ENCODE data around the gene SEPHS1.

DNA sequence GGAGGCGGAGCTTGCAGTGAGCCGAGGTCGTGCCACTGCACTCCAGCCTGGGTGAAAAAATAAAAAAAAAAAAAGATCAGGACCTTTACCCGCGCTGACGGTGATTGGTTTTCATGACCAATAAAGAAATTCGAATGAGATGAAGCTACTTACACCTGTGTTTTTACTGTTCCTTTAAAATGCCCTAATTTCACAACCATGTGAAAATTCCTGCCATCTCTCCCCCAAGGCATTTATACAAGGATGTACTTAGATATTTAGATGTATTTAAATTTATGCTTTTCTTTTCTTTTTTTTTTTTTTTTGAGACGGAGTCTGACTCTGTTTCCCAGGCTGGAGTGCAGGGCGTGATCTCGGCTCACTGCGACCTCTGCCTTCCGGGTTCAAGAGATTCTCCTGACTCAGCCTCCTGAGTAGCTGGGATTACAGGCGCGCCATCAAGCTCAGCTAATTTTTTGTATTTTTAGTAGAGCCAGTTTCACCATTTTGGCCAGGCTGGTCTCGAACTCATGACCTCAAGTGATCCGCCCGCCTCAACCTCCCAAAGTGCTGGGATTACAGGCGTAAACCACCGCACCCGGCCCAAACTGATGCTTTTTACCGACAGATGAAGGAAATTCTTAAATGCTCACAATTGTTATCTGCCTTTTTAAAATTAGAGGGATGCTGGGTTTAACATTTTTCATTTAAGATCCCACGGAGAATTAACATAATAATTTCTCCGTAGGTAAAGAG lies 45.1 kb downstream of the SEPHS1 start:
- TF ChIP-seq SP1 (CRISPR knock-in tag; conservative IDR thresholded peaks at IDR 0.05) (no peak), ZNF396 (CRISPR knock-in tag; IDR thresholded peaks at IDR 0.05; ENCODE audit: borderline replicate concordance) (no peak), FOXP4 (CRISPR knock-in tag; IDR thresholded peaks at IDR 0.05) (no peak), FOXP1 (CRISPR knock-in tag; IDR thresholded peaks at IDR 0.05; ENCODE audit: borderline replicate concordance) (no peak), JUN (CRISPR knock-in tag; IDR thresholded peaks at IDR 0.05) (no peak), TCF7 (CRISPR knock-in tag; IDR thresholded peaks at IDR 0.05; ENCODE audit: low read depth) (no peak)
- TF ChIP-seq, protein P1, sequence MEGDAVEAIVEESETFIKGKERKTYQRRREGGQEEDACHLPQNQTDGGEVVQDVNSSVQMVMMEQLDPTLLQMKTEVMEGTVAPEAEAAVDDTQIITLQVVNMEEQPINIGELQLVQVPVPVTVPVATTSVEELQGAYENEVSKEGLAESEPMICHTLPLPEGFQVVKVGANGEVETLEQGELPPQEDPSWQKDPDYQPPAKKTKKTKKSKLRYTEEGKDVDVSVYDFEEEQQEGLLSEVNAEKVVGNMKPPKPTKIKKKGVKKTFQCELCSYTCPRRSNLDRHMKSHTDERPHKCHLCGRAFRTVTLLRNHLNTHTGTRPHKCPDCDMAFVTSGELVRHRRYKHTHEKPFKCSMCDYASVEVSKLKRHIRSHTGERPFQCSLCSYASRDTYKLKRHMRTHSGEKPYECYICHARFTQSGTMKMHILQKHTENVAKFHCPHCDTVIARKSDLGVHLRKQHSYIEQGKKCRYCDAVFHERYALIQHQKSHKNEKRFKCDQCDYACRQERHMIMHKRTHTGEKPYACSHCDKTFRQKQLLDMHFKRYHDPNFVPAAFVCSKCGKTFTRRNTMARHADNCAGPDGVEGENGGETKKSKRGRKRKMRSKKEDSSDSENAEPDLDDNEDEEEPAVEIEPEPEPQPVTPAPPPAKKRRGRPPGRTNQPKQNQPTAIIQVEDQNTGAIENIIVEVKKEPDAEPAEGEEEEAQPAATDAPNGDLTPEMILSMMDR (IDR thresholded peaks at IDR 0.05) = no peak; the same call in 1 of the 2 replicates
